Neuron (in vitro differentiated cells): Measurements from ENCODE around the gene ABCD3.
"Not testable (repeated sequence)": the region's sequence is repeated elsewhere in the genome, so short reads cannot be mapped to it uniquely, and the experiment has no call there.

Experiments used
- H2AFZ ChIP-seq: one replicate; pipeline ENCODE4 v1.6.1; 2013; ENCODE audit warnings: low read depth, mild to moderate bottlenecking, inconsistent platforms, low read length, moderate library complexity
- H3K27me3 ChIP-seq: one replicate; pipeline ENCODE4 v1.6.1; 2013; ENCODE audit warnings: low read length; ENCODE audit not compliant: insufficient read depth
- H3K36me3 ChIP-seq: one replicate; pipeline ENCODE4 v1.6.1; 2013; ENCODE audit warnings: low read length; ENCODE audit not compliant: insufficient read depth
- H3K4me1 ChIP-seq: one replicate; pipeline ENCODE4 v1.6.1; 2013; ENCODE audit warnings: low read length; ENCODE audit not compliant: insufficient read depth
- H3K4me3 ChIP-seq: 2 replicates; pipeline ENCODE4 v1.5.1; 2013; ENCODE audit warnings: mild to moderate bottlenecking, low read length, moderate library complexity
- H3K9me3 ChIP-seq: one replicate; pipeline ENCODE4 v1.6.1; 2013; ENCODE audit warnings: low read length

The ABCD3 gene

GRCh38 chr1:94417978-94418663 is at the start of gene ABCD3:
ABCD3 (plus strand) TSS chr1:94418389; CDS start chr1:94418479, 90 bp downstream.
- Histone ChIP-seq H2AFZ (peak within 1 kb of the TSS; percentile 87), H3K4me3 (peak within 1 kb of the TSS; percentile 79), H3K9me3 (no peaks in the 10 kb centered on the region), H3K36me3 (no peaks in the 10 kb centered on the region), H3K27me3 (no peaks in the 10 kb centered on the region), H3K4me1 (peaks cover 27% of the 10 kb centered on the region)

- not testable (repeated sequence) for H3K27me3 ChIP-seq, H3K36me3 ChIP-seq, H2AFZ ChIP-seq, H3K4me3 ChIP-seq, H3K9me3 ChIP-seq, H3K4me1 ChIP-seq
These were observed 45.4 kb upstream of the ABCD3 start for GRCh38 chr1:94372771-94373170.

- not testable (repeated sequence) for H3K27me3 ChIP-seq, H3K4me1 ChIP-seq, H3K36me3 ChIP-seq, H3K4me3 ChIP-seq, H3K9me3 ChIP-seq, H2AFZ ChIP-seq
These were observed 44.9 kb upstream of the ABCD3 start for GRCh38 chr1:94373311-94373710.

- not testable (repeated sequence) for H3K9me3 ChIP-seq, H2AFZ ChIP-seq, H3K4me3 ChIP-seq, H3K4me1 ChIP-seq, H3K36me3 ChIP-seq, H3K27me3 ChIP-seq
These were observed 42.5 kb upstream of the ABCD3 start for GRCh38 chr1:94375666-94376065.

GRCh38 chr1:94378493-94378892 is 39.7 kb upstream of the ABCD3 start:
- not testable (repeated sequence) for H3K9me3 ChIP-seq, H3K36me3 ChIP-seq, H3K4me1 ChIP-seq, H2AFZ ChIP-seq, H3K27me3 ChIP-seq, H3K4me3 ChIP-seq

- Histone ChIP-seq H3K4me3 (no peak overlapping the region), H3K9me3 (no peaks in the 10 kb centered on the region), H2AFZ (no peak overlapping the region), H3K4me1 (no peaks in the 10 kb centered on the region), H3K27me3 (peaks cover 3% of the 10 kb centered on the region), H3K36me3 (no peaks in the 10 kb centered on the region)
These were observed 38.6 kb upstream of the ABCD3 start for GRCh38 chr1:94379615-94380014.

- no peak overlapping the region for H2AFZ ChIP-seq
- H3K9me3 ChIP-seq, result no peaks in the 10 kb centered on the region
- no peaks in the 10 kb centered on the region for H3K4me1 ChIP-seq
- H3K36me3 ChIP-seq, result no peaks in the 10 kb centered on the region
- no peak overlapping the region for H3K4me3 ChIP-seq
- H3K27me3 ChIP-seq, result peaks cover 3% of the 10 kb centered on the region
These were observed 36.0 kb upstream of the ABCD3 start for GRCh38 chr1:94382201-94382600.

- H3K4me3 ChIP-seq, result no peak overlapping the region
- no peaks in the 10 kb centered on the region for H3K9me3 ChIP-seq
- no peaks in the 10 kb centered on the region for H3K4me1 ChIP-seq
- H3K36me3 ChIP-seq, result no peaks in the 10 kb centered on the region
- H2AFZ ChIP-seq, result no peak overlapping the region
- peaks cover 3% of the 10 kb centered on the region for H3K27me3 ChIP-seq
These were observed 34.2 kb upstream of the ABCD3 start for GRCh38 chr1:94383966-94384408.

- Histone ChIP-seq H3K4me1 (no peaks in the 10 kb centered on the region), H3K27me3 (peaks cover 2% of the 10 kb centered on the region), H3K36me3 (no peaks in the 10 kb centered on the region)
These were observed 33.5 kb upstream of the ABCD3 start for GRCh38 chr1:94384485-94385265.

GRCh38 chr1:94385308-94385929 is 32.8 kb upstream of the ABCD3 start:
- no peaks in the 10 kb centered on the region for H3K4me1 ChIP-seq

More at GRCh38 chr1:94384485-94385265, 33.5 kb upstream of the ABCD3 start:
- no peak overlapping the region for H2AFZ ChIP-seq
- peaks cover 2% of the 10 kb centered on the region for H3K9me3 ChIP-seq
- H3K4me3 ChIP-seq, result no peak overlapping the region

GRCh38 chr1:94389298-94389697 is 28.9 kb upstream of the ABCD3 start:
- Histone ChIP-seq H3K9me3 (peaks cover 2% of the 10 kb centered on the region), H2AFZ (no peak overlapping the region), H3K36me3 (no peaks in the 10 kb centered on the region), H3K4me1 (no peaks in the 10 kb centered on the region), H3K4me3 (no peak overlapping the region), H3K27me3 (no peaks in the 10 kb centered on the region)

More at GRCh38 chr1:94385308-94385929, 32.8 kb upstream of the ABCD3 start:
- Histone ChIP-seq H3K4me3 (no peak overlapping the region), H3K27me3 (no peaks in the 10 kb centered on the region), H3K9me3 (peaks cover 2% of the 10 kb centered on the region), H3K36me3 (no peaks in the 10 kb centered on the region), H2AFZ (no peak overlapping the region)

- peaks cover 3% of the 10 kb centered on the region for H3K4me1 ChIP-seq
- H2AFZ ChIP-seq, result no peak overlapping the region
- peaks cover under 1% of the 10 kb centered on the region for H3K9me3 ChIP-seq
- no peaks in the 10 kb centered on the region for H3K36me3 ChIP-seq
- H3K27me3 ChIP-seq, result no peaks in the 10 kb centered on the region
- H3K4me3 ChIP-seq, result no peak overlapping the region
These were observed 23.9 kb upstream of the ABCD3 start for GRCh38 chr1:94394247-94394646.

- no peaks in the 10 kb centered on the region for H3K27me3 ChIP-seq
- H3K9me3 ChIP-seq, result no peaks in the 10 kb centered on the region
- H3K36me3 ChIP-seq, result no peaks in the 10 kb centered on the region
- H3K4me3 ChIP-seq, result no peak overlapping the region
- peaks cover 3% of the 10 kb centered on the region for H3K4me1 ChIP-seq
- no peak overlapping the region for H2AFZ ChIP-seq
These were observed 23.0 kb upstream of the ABCD3 start for GRCh38 chr1:94395231-94395630.
